Activated CD4-positive, CD25-positive, alpha-beta regulatory T cell treated with anti-CD3 and anti-CD28 coated beads, Interleukin-2, amount 50 U/mL, for 16 hours (primary cell): ENCODE data around the gene FADS3.

ENCODE experiments used
- DNase-seq: peaks from one replicate; pipeline ENCODE4 v3.0.0-alpha.2; 2020; ENCODE audit warnings: low read depth, low spot score

The FADS3 gene

GRCh38 chr11:61879152-61879551 is 12.2 kb downstream of the FADS3 start:
- DNase-seq: no peak

DNA sequence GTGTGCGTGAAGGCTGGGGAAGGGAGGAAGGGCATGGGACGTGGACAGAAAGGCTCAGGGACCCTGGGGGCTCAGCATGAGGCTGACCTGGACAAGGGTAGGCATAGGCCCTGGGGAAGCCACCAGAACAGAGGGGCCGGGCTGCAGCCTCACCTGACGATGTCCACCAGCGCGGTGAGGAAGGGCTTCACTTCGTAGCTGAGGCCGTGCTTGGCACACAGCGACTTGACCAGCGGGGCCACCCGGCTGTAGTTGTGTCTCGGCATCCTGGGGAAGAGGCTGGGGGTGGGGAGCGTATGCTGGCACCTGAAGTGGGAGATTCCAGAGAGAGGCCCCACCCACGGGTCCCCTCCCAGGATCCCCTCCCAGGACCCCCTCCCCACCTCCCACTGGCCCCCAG is 15.6 kb downstream of the FADS3 start:
- DNase-seq: no peak

DNA sequence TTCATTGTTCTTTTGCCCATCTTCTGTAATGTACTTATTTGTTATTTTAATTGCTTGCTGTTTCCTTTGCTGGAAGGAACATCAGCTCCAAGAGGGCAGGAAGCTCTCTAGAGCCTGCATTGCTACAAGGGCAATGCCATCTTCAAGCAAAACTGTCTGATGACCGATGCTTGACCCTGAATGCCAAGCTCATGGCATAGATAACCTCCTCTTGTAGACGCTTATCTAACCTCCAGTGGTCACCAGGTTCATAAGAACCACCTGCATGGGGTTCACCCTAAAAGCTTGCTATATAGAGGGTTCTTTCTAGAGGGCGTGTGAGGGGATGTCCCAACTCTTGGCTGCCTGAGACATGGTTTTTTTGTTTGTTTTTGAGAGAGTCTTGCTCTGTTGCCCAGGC is 16.5 kb downstream of the FADS3 start:
- DNase-seq: no peak

DNA sequence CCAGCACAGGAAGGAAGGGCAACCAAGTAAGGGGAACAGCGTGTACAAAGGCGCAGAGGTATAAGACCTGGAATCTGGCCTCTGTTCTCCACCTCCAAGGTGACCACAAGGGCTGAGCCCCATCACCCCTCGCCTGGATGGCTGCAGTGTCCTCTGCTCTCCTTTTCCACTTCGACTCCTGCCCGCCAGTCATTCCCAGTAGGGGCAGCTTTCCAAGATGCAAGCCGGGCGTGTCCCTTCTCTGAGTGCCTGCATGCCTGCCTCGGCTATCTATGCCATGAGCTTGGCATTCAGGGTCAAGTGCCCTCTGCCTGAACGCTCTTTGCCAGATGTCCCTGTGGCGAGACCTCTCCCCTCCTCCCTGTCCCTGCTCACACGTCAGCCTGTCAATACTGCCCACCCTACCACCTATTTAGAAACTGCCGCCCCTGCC is 17.0 kb downstream of the FADS3 start:
- no peak for DNase-seq

GRCh38 chr11:61873588-61874376 is 17.6 kb downstream of the FADS3 start:
- DNase-seq: no peak

DNA sequence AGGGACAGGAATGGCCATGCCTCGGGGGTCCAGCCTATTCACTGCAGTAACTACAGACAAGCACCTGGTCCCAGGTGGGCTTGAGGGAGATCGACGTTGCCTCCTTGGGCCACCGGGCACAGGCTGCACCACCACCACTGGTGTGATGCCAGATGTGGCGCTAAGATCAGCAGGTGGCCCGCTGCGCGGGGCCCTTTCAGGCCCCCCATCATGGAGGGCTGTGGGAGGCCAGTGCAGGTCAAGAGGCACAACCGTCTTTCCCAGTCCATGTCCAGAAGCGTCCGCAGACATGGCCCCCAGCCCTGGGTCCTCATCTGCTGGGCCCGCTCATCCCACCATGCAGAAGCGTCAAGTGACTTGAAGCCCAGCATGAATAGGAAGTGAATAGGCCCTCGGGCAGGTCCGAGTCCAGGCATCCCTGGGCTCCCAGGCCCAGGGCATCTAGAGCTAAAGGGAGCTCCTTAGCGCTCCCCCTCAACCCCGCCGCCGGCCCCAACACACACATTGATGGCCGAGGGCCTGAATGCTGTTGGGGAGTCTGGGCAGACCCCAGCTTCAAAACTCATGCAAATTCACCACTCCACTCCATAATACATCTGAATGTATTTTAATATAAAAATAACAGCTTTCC is 18.3 kb downstream of the FADS3 start:
- no peak for DNase-seq

- no peak for DNase-seq
Observed at GRCh38 chr11:61871158-61871597, 20.2 kb downstream of the FADS3 start.

- no peak for DNase-seq
Observed at GRCh38 chr11:61870541-61871031, 20.8 kb downstream of the FADS3 start.

- DNase-seq: no peak
Observed at GRCh38 chr11:61869708-61870451, 21.5 kb downstream of the FADS3 start.

DNA sequence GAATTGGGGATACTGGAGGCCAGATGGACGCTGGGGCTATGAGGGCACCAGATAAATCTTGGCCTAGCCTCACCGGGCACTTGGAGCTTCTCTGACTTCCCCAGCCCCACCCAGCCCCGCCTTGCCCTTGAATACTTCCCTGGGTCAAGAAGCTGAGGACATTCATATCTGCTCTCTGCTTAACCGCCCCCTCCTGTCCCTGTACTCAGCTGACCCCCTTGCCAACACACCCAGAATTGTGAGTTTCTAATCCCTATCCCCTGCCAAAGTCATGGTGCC is 22.0 kb downstream of the FADS3 start:
- DNase-seq: no peak

DNA sequence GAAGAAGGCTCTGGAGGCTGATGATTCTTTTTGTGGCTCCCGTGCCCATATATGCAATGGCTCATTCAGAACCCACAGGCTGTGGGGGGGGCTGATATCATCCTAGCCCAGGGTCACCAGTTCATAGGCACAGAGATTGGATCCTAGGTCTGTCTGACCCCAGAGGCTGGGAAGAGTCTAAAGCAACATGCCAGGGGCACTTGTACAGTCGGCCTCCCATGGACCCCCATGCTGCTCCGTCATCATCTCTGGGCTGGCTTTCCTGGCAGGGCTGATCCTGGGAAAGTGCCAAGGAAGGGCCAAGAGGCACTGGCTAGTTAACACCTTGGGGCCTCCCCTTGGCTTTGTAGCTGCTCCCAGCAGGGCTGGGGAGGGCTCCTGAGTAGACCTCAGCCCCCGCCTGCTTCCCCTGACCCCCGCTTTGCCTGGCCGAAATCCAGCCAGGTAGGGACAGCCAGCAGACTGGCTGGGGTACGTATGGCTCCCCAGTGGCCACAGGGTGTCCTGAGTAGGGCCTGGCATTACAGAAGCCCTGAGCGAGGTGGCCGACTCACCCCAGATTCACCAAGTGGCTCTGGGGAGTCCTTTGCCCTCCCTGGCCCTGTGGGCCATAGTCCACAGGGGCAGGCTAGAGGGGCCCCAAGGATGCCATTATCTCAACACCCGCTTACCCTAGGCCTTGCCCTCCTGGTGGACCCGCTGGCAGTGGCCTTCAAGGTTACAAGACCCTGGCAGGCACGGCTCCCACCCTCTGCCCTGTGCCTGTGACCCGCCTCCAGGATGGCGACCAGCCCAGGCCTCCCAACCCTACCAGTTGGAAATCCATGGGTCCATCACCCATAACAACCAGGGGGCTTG is 22.5 kb downstream of the FADS3 start:
- no peak for DNase-seq

DNA sequence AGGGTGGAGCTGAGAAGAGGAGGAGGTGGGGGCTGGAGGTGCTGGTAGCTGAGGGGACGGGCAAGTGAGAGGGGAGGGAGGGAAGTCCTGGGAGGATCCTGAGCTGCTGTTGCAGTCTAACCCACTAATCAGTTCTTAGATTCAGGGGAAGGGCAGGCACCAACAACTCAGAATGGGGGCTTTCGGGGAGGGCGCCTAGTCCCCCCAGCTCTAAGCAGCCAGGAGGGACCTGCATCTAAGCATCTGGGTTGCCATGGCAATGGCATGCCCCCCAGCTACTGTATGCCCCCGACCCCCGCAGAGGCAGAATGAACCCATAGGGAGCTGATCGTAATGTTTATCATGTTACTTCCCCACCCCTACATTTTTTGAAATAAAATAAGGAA is 24.4 kb downstream of the FADS3 start:
- no peak for DNase-seq

DNA sequence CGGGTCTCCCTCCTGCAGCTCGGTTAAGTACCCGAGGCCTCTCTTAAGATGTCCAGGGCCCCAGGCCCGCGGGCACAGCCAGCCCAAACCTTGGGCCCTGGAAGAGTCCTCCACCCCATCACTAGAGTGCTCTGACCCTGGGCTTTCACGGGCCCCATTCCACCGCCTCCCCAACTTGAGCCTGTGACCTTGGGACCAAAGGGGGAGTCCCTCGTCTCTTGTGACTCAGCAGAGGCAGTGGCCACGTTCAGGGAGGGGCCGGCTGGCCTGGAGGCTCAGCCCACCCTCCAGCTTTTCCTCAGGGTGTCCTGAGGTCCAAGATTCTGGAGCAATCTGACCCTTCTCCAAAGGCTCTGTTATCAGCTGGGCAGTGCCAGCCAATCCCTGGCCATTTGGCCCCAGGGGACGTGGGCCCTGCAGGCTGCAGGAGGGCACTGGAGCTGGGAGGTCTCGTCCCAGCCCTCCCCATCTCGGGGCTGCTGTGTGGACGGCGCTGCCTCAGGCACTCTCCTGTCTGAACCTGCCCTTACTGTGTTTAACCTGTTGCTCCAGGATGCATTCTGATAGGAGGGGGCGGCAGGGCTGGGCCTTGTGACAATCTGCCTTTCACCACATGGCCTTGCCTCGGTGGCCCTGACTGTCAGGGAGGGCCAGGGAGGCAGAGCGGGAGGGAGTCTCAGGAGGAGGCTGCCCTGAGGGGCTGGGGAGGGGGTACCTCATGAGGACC is 25.0 kb downstream of the FADS3 start:
- no peak for DNase-seq

DNA sequence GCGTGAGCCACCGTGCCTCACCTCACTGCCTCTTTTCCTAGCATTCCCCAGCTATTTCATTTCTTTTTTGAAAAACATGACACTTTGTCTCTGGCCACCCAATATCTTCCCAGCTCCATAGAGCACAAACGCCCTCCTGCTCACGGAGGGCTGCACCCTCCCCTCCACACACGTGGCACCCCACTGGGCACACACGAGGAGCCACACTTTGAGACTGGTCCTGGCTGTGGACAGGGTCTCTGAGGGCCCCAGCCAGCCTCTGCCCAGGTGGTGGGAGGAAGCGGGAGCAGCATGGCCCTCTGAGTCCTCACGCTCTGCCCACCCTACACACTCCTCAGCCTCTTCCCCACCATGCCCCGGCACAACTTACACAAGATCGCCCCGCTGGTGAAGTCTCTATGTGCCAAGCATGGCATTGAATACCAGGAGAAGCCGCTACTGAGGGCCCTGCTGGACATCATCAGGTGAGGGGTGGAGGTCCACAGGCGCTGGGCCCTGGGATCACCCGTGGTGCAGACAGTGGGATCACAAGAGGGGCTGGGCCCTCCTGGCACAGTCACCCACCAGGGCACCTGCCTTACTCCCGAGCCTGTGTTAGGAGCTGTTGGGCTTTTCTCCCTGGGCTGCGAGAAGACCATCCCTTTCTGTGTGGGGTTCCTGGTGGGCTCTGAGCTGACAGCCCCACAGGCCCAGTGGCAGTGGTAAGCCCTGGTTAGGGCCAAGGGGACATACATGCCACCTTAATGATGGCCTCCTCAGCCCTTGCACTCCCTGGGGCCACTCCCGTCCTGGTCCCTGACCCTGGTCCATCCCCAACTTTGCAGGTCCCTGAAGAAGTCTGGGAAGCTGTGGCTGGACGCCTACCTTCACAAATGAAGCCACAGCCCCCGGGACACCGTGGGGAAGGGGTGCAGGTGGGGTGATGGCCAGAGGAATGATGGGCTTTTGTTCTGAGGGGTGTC is 26.2 kb downstream of the FADS3 start:
- DNase-seq: no peak

GRCh38 chr11:61863548-61864081 is 27.7 kb downstream of the FADS3 start:
- no peak for DNase-seq

- DNase-seq: no peak
Observed at GRCh38 chr11:61862714-61863547, 28.4 kb downstream of the FADS3 start.

DNA sequence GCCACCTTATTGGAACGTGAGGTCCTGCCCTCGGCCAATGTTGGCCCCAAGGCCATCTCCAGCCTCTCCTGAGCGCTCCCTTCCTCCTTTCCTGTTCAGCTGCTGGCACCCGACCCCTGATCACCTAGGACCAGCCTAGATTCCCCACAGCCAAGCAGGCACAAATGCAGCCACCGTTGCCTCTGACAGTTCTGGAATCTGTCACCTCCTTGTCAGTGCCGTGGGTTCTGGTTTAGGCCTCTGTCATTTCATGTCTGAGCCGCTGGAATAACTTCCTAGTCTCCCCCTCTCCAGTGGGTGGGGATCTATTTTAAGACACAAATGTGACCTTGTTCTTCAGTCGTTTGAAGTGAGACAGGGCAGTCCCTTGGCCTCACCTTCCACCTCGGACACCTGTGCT is 29.7 kb downstream of the FADS3 start:
- no peak for DNase-seq

DNA sequence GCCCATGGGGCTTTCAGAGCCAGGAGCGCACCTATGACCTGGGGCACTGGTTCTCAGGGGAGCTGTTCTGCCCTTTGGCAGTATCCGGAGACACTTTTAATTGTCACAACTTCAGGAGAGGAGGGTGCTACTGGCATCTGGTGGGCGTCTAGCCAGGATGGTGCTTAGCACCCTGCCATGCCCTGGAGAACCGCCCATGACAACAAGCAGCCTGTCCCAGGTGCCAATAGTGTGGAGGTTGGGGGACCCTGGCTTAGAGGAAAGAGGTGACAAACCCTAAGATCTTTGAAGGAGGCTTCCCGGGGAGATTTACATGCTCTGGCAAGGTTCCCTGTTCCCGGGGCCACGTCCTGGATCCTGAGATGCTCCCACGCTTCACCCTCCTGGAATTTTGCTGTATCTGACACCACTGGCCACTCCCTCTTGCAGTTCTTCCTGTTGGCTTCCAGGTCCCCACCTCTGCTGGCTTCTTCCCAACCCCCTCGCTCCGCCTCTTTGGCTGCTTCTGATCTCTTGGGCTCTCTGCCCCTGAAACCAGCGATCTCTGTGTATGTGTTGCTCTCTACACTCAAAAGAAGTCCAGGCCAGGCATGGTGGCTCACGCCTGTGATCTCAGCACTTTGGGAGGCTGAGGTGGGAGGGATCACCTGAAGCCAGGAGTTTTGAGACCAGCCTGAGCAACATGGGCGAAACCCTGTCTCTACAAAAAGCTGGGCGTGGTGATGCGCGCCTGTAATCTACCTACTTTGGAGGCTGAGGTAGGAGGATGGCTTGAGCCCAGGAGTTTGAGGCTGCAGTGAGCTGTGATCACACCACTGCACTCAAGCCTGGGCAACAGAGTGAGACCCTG is 31.1 kb downstream of the FADS3 start:
- no peak for DNase-seq
